Upper lobe of right lung (tissue), 1 donor: ENCODE results near the gene SNX21. TPM values are rescaled to one million over a fixed set of nuclear protein-coding genes. Genes with fewer than 3 reads are reported as not detected.

Source experiments
- ATAC-seq: fragments of 200-7000 bp; cut with Tn5 transposase; one replicate; pipeline ENCODE4 v1.9.1; 2020; ENCODE audit warnings: mild to moderate bottlenecking, moderate library complexity
- DNase-seq: peaks from one replicate; pipeline ENCODE4 v3.0.0-alpha.2; 2020
- H3K27ac ChIP-seq: fragments of 200-600 bp; one replicate; pipeline ENCODE4 v1.8.0; 2022
- H3K27me3 ChIP-seq: fragments of 200-600 bp; one replicate; pipeline ENCODE4 v1.8.0; 2022; ENCODE audit warnings: mild to moderate bottlenecking
- H3K36me3 ChIP-seq: fragments of 200-600 bp; one replicate; pipeline ENCODE4 v1.8.0; 2022
- H3K4me1 ChIP-seq: fragments of 200-600 bp; one replicate; pipeline ENCODE4 v1.8.0; 2022
- H3K4me3 ChIP-seq: fragments of 200-600 bp; one replicate; pipeline ENCODE4 v1.8.0; 2022; ENCODE audit warnings: mild to moderate bottlenecking
- H3K9me3 ChIP-seq: fragments of 200-600 bp; one replicate; pipeline ENCODE4 v1.8.0; 2022
- intact Hi-C: fragments of 100-400 bp; cut with DNase I; formaldehyde crosslinking; loops from one replicate; pipeline ENCODE4 v1.11.0; 2022
- total RNA-seq: library from RNA; stranded (reverse); fragmentation: NEBNext Ultra II Directional; extraction: Animal tissue kit (Norgen Biotek cat#: 25700); gene quantifications from one replicate; pipeline ENCODE4 v1.2.1, GENCODE V29; 2021
- TF ChIP-seq, protein P1 (sequence below): fragments of 200-600 bp; IDR thresholded peaks from one replicate; pipeline ENCODE4 v1.8.0; 2022; ENCODE audit warnings: antibody characterized with exemption
- donor health status: DM: no; HTN: yes; CAD: no; lungs with severe emphysema.

Gene SNX21
- total RNA-seq, 1 donor from 2014 or later, result 23.4 TPM

DNA sequence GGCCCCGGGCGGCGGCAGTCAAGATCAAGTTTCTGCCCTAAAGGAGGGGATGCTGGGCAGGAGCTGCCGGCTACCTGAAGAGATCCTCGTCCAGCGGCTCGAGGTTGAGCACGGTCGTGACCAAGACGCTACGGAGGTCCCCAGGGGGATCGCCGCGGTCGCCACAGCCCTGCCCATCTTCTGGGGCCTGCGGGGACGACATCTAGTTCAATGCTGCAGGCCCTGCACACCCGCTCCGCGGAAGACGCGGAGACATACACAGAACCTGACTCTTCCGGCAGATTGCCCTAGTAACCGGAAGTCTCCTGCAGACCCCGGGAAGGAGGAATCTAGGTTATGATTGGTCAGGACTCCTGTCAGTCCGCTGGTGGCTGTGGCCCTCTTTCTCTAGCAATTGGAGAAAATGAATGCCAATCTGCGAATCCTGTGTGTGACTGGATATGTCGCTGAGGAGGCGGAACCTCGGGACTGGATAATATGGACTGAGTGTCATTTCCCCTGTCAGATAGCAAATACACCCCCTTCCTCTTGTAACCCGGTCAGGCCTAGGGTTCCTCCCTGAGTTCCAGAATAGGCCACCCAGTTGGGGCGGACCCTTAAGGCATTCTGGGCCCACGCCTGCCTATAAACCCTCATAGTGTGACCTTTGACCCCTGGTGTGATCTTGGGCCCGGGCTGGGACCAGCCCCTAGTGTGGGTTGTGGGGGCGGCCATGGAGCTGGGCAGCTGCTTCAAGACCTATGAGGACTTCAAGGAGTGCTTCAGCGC, 23.7 kb downstream of the SNX21 start, which contains the start of the genes ACOT8 and ZSWIM3:
Gene ACOT8, minus strand, starts transcription at position 279 of the 768 bp plus-strand sequence. Its CDS starts 77 bp downstream, at position 202.
Gene ZSWIM3, plus strand, starts transcription at position 501 of the 768 bp plus-strand sequence. Its CDS starts 212 bp downstream, at position 713.
- Histone ChIP-seq H3K27ac (peak within 1 kb of the TSS; percentile 92), H3K27me3 (no peaks in the 10 kb centered on the region), H3K4me3 (peak within 1 kb of the TSS; percentile 99), H3K36me3 (peaks cover 16% of the 10 kb centered on the region), H3K4me1 (peaks cover 21% of the 10 kb centered on the region), H3K9me3 (no peaks in the 10 kb centered on the region)
- peak; percentile 88 for DNase-seq
- ATAC-seq, result peak; percentile 99
- TF ChIP-seq, protein P1, sequence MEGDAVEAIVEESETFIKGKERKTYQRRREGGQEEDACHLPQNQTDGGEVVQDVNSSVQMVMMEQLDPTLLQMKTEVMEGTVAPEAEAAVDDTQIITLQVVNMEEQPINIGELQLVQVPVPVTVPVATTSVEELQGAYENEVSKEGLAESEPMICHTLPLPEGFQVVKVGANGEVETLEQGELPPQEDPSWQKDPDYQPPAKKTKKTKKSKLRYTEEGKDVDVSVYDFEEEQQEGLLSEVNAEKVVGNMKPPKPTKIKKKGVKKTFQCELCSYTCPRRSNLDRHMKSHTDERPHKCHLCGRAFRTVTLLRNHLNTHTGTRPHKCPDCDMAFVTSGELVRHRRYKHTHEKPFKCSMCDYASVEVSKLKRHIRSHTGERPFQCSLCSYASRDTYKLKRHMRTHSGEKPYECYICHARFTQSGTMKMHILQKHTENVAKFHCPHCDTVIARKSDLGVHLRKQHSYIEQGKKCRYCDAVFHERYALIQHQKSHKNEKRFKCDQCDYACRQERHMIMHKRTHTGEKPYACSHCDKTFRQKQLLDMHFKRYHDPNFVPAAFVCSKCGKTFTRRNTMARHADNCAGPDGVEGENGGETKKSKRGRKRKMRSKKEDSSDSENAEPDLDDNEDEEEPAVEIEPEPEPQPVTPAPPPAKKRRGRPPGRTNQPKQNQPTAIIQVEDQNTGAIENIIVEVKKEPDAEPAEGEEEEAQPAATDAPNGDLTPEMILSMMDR, result no peak
- intact Hi-C loops, result no loop called here

DNA sequence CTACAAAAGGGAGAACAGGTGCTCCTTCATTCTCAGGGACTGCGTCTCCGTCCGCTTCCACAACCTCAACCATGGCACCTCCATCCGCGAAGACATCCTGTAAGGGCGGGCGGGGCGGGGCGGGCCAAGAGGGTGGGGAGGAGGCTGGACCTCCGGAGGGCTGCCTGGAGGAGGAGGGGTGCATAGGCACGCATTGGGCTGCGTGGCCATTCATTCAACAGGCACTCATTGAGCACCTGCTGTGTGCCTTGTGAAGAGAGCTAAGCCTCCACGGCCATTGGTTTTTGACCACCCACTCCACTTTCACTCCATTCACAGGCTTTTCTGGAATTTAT, 24.2 kb downstream of the SNX21 start:
- H3K27me3 ChIP-seq, result no peaks in the 10 kb centered on the region
- DNase-seq (no peak), ATAC-seq (peak; percentile 6)
- H3K4me1 ChIP-seq, result peaks cover 21% of the 10 kb centered on the region
- intact Hi-C loops, result no loop called here
- TF ChIP-seq, protein P1, result no peak
- H3K27ac ChIP-seq, result peak overlapping the region; percentile 92
- peak overlapping the region; percentile 99 for H3K4me3 ChIP-seq
- peaks cover 11% of the 10 kb centered on the region for H3K36me3 ChIP-seq
- no peaks in the 10 kb centered on the region for H3K9me3 ChIP-seq

DNA sequence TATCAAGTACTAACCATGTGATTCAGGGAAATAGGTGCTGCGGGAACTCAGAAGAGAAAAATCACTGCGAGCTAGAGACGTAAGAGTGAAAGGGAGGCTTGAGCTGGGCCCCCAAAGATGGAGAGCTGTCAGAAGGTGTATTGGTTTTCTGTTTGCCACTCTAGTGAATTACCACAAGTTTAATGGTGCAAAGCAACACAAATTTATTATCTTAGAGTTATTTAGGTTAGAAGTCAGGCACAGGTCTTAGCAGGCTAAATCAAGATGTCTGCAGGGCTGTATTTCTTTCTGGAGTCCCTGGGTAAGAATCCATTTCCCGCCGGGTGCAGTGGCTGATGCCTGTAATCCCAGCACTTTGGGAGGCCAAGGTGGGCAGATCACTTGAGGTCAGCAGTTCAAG, 26.3 kb downstream of the SNX21 start:
- TF ChIP-seq, protein P1, result no peak
- no peak overlapping the region for H3K4me3 ChIP-seq
- intact Hi-C loops, result no loop called here
- no peaks in the 10 kb centered on the region for H3K27me3 ChIP-seq
- ATAC-seq, result no peak
- peaks cover 21% of the 10 kb centered on the region for H3K4me1 ChIP-seq
- H3K9me3 ChIP-seq, result no peaks in the 10 kb centered on the region
- DNase-seq, result no peak
- H3K36me3 ChIP-seq, result no peaks in the 10 kb centered on the region
- H3K27ac ChIP-seq, result no peak overlapping the region

DNA sequence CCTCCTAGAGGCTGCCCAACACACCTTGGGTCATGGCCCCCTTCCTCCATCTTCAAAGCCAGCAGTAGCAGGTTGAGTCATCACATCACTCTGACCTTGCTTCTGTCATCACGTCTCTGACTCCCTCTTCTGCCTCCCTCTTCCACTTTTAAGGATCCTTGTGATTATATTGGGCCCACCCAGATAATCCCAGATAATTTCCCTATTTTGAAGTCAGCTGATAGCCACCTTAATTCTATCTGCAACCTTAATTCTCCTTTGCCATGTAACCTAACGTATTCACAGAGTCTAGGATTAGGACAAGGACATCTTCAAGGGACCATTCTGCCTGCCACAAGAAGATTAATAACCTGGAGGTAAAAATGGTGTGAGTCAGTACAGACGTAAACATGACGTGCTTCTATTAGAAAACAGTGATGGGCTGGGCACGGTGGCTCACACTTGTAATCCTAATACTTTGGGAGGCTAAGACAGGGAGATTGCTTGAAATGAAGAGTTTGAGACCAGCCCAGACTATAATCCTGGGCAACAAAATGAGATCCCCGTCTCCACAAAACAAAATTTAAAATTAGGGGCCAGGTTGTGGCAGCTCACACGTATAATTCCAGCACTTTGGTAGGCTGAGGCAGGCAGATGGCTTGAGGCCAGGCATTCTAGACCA, 27.1 kb downstream of the SNX21 start:
- H3K27me3 ChIP-seq, result no peaks in the 10 kb centered on the region
- H3K27ac ChIP-seq, result no peak overlapping the region
- ATAC-seq, result no peak
- H3K4me1 ChIP-seq, result peaks cover 15% of the 10 kb centered on the region
- no peaks in the 10 kb centered on the region for H3K9me3 ChIP-seq
- TF ChIP-seq, protein P1, result no peak
- DNase-seq, result no peak
- H3K4me3 ChIP-seq, result no peak overlapping the region
- H3K36me3 ChIP-seq, result no peaks in the 10 kb centered on the region
- intact Hi-C loops, result no loop called here

DNA sequence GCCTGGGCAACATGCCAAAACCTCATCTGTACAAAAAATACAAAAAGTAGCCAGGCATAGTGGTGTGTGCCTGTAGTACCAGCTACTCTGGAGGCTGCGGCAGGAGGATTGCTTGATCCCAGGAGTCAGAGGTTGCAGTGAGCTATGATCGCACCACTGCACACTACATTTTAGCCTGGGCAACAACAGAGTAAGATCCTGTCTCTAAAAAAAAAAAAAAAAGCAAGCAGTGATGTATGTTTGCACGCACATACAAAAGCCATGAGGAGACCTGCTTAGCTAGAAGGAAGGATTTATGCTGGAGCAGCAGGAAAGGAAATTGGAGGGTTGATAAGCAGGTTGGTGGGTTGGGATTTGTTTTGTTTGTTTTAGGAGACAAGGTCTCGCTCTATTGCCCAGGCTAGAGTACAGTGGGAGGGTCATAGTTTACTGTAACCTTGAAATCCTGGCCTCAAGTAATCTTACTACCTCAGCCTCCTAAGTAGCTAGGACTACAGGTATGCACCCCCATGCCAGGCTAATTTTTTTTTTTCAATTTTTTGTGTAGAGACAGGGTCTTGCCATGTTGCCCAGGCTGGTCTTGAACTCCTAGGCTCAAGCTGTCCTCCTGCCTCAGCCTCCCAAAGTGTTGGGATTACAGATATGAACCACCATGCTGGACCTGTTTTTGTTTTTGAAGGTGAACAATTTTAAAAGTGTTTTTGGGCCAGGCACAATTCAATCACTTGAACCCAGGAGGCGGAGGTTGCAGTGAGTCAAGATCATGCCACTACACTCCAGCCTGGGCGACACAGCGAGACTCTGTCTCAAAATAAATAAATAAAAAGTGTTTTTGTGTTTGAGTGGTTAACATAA, 27.8 kb downstream of the SNX21 start:
- ATAC-seq, result no peak
- no peak for DNase-seq
- TF ChIP-seq, protein P1, result no peak

More for the DNA sequence above, 27.8 kb downstream of the SNX21 start:
- H3K27me3 ChIP-seq, result no peaks in the 10 kb centered on the region
- H3K4me3 ChIP-seq, result no peak overlapping the region
- H3K4me1 ChIP-seq, result peaks cover 7% of the 10 kb centered on the region
- H3K9me3 ChIP-seq, result no peaks in the 10 kb centered on the region
- intact Hi-C loops, result no loop called here
- H3K27ac ChIP-seq, result no peak overlapping the region
- H3K36me3 ChIP-seq, result no peaks in the 10 kb centered on the region
